Calu3 (cell line): ENCODE data around the gene KRTAP5-3. TPM values are rescaled to one million over a fixed set of nuclear protein-coding genes. Genes with fewer than 3 reads are reported as not detected.

Experiments used
- BruUV-seq: library from RNA; stranded (reverse); fragments of 400-500 nt; replicated peaks from 2 replicates; lab custom pipeline; 2021; lab: Mats Ljungman, UMichigan
- CTCF ChIA-PET: fragments of 300-600 bp; sonication (Branson Sonifier 250); formaldehyde crosslinking; loops from one replicate; lab custom pipeline; 2022; ENCODE audit warnings: antibody characterized with exemption; lab: Charles Lee
- DNase-seq: peaks from one replicate; pipeline ENCODE4 v3.0.0; 2022
- H3K27ac Mint-ChIP-seq: one replicate; pipeline ENCODE4 v1.8.0; 2022; ENCODE audit warnings: mixed read lengths; ENCODE audit not compliant: unreplicated experiment
- H3K27me3 Mint-ChIP-seq: one replicate; pipeline ENCODE4 v1.8.0; 2022; ENCODE audit warnings: mixed read lengths; ENCODE audit not compliant: unreplicated experiment
- H3K36me3 Mint-ChIP-seq: one replicate; pipeline ENCODE4 v1.8.0; 2022; ENCODE audit warnings: mild to moderate bottlenecking, moderate library complexity, mixed read lengths; ENCODE audit not compliant: insufficient read depth, unreplicated experiment
- H3K4me1 Mint-ChIP-seq: one replicate; pipeline ENCODE4 v1.8.0; 2022; ENCODE audit warnings: mild to moderate bottlenecking, low read depth, mixed read lengths; ENCODE audit not compliant: unreplicated experiment
- H3K4me3 Mint-ChIP-seq: one replicate; pipeline ENCODE4 v1.8.0; 2022; ENCODE audit warnings: mild to moderate bottlenecking, low read depth, moderate library complexity, mixed read lengths; ENCODE audit not compliant: unreplicated experiment
- H3K9me3 Mint-ChIP-seq: one replicate; pipeline ENCODE4 v1.8.0; 2022; ENCODE audit warnings: low read depth, mixed read lengths; ENCODE audit not compliant: unreplicated experiment
- CTCF ChIP-seq: fragments of 200-600 bp; IDR thresholded peaks from one replicate; pipeline ENCODE4 v1.8.0; 2022; ENCODE audit warnings: antibody characterized with exemption; ENCODE audit not compliant: unreplicated experiment
- intact Hi-C: fragments of 100-400 bp; cut with micrococcal nuclease; formaldehyde crosslinking; loops from one replicate; pipeline ENCODE4 v1.10.0; 2022; ENCODE audit not compliant: unreplicated experiment
- total RNA-seq: library from RNA; stranded (reverse); gene quantifications from 2 replicates; pipeline ENCODE4 v1.2.3, GENCODE V29; 2022

The KRTAP5-3 gene
- total RNA-seq, 1 experiment from 2014 or later = not detected

- no peaks in the 10 kb centered on the region for H3K9me3 Mint-ChIP-seq
- H3K36me3 Mint-ChIP-seq = no peaks in the 10 kb centered on the region
- H3K4me3 Mint-ChIP-seq = no peak overlapping the region
- CTCF ChIA-PET = no interaction called here
- no peak overlapping the region for H3K27ac Mint-ChIP-seq
- no peak for TF ChIP-seq CTCF
- H3K27me3 Mint-ChIP-seq = peaks cover 76% of the 10 kb centered on the region
- no TSS peak for BruUV-seq
- no peaks in the 10 kb centered on the region for H3K4me1 Mint-ChIP-seq
- intact Hi-C loops = no loop called here
- no peak for DNase-seq
Measured at GRCh38 chr11:1645357-1645821, 37.1 kb upstream of the KRTAP5-3 start.

- intact Hi-C loops = no loop called here
- Mint-ChIP-seq H3K36me3 (no peaks in the 10 kb centered on the region), H3K4me1 (no peaks in the 10 kb centered on the region), H3K27me3 (peaks cover 79% of the 10 kb centered on the region), H3K9me3 (no peaks in the 10 kb centered on the region), H3K4me3 (no peak overlapping the region), H3K27ac (no peak overlapping the region)
- TF ChIP-seq CTCF = no peak
- no TSS peak for BruUV-seq
- CTCF ChIA-PET = no interaction called here
- DNase-seq = no peak
Measured at GRCh38 chr11:1644601-1645356, 36.5 kb upstream of the KRTAP5-3 start.

GRCh38 chr11:1643146-1643690 is 35.0 kb upstream of the KRTAP5-3 start:
- CTCF ChIA-PET = interaction anchor here (0.7 kb wide), 1 partner anchor 350 kb away, joined by 3 read pairs; no protein-coding TSS in a partner anchor
- BruUV-seq = no TSS peak
- H3K9me3 Mint-ChIP-seq = no peaks in the 10 kb centered on the region

More at GRCh38 chr11:1643146-1643690, 35.0 kb upstream of the KRTAP5-3 start:
- no peak overlapping the region for H3K27ac Mint-ChIP-seq
- intact Hi-C loops = no loop called here
- H3K4me3 Mint-ChIP-seq = no peak overlapping the region
- no peaks in the 10 kb centered on the region for H3K4me1 Mint-ChIP-seq
- no peak for DNase-seq
- no peaks in the 10 kb centered on the region for H3K36me3 Mint-ChIP-seq
- H3K27me3 Mint-ChIP-seq = peaks cover 91% of the 10 kb centered on the region
- no peak for TF ChIP-seq CTCF
